NOMO-1 treated with DMSO at 0.1 percent for 48 hours (cell line): ENCODE data around the gene RARS1.

Experiments used
- DNase-seq: peaks from one replicate; lab custom pipeline; 2025; ENCODE audit not compliant: unreplicated experiment; lab: John Stamatoyannopoulos, UW

The RARS1 gene

GRCh38 chr5:168553377-168554130, 67.3 kb downstream of the RARS1 start:
- no peak for DNase-seq

GRCh38 chr5:168557389-168557788, 71.1 kb downstream of the RARS1 start:
- no peak for DNase-seq

- DNase-seq = no peak
These were observed 76.0 kb downstream of the RARS1 start for GRCh38 chr5:168562279-168562678.

- no peak for DNase-seq
These were observed 77.7 kb downstream of the RARS1 start for GRCh38 chr5:168563959-168564358.

- DNase-seq = no peak
These were observed 82.5 kb downstream of the RARS1 start for GRCh38 chr5:168568738-168569137.
